SU-DHL-6 (cell line): ENCODE measurements around the gene TMEM74B.

Source experiments
- H2AFZ ChIP-seq: fragments of 200-600 bp; sonication (generic); 2 replicates; pipeline ENCODE4 v1.6.1; 2014; ENCODE audit warnings: low read depth, mild to moderate bottlenecking, moderate library complexity, mixed read lengths, antibody characterized with exemption, low read length; ENCODE audit not compliant: severe bottlenecking
- H3F3A ChIP-seq: fragments of 200-600 bp; shearing (Covaris generic); 2 replicates; pipeline ENCODE4 v1.6.0; 2016; ENCODE audit warnings: antibody characterized with exemption, mild to moderate bottlenecking; ENCODE audit not compliant: insufficient read depth
- H3K27ac ChIP-seq: fragments of 200-600 bp; sonication (generic); 2 replicates; pipeline ENCODE4 v1.5.1; 2016; ENCODE audit warnings: low read depth, mild to moderate bottlenecking, low read length, moderate library complexity, mixed read lengths
- H3K27me3 ChIP-seq: fragments of 200-600 bp; sonication (generic), shearing (Covaris generic); 2 replicates; pipeline ENCODE4 v1.6.0; 2014; ENCODE audit warnings: mild to moderate bottlenecking, low read length
- H3K36me3 ChIP-seq: fragments of 200-600 bp; sonication (generic); 2 replicates; pipeline ENCODE4 v1.6.1; 2014; ENCODE audit warnings: mild to moderate bottlenecking, low read length, mixed read lengths
- H3K4me2 ChIP-seq: fragments of 300-600, 200-600 bp; shearing (Covaris generic), sonication (generic); 2 replicates; pipeline ENCODE4 v1.6.0; 2014; ENCODE audit warnings: low read length, low read depth, mild to moderate bottlenecking; ENCODE audit not compliant: poor library complexity, severe bottlenecking
- H3K4me3 ChIP-seq: fragments of 200-600 bp; sonication (generic); 2 replicates; pipeline ENCODE4 v1.5.1; 2014; ENCODE audit warnings: antibody characterized with exemption, low read length, mild to moderate bottlenecking, mixed read lengths; ENCODE audit not compliant: insufficient read depth, poor library complexity, severe bottlenecking
- H3K79me2 ChIP-seq: fragments of 200-600 bp; sonication (generic); 2 replicates; pipeline ENCODE4 v1.6.1; 2014; ENCODE audit warnings: mild to moderate bottlenecking, low read length, moderate library complexity; ENCODE audit not compliant: insufficient read depth
- H3K9ac ChIP-seq: fragments of 200-600 bp; sonication (generic); 2 replicates; pipeline ENCODE4 v1.7.0; 2014; ENCODE audit warnings: mild to moderate bottlenecking, low read length
- H3K9me2 ChIP-seq: fragments of 200-600 bp; sonication (generic); replicated peaks from 2 replicates; pipeline ENCODE4 v1.6.1; 2014; ENCODE audit warnings: low read length; ENCODE audit not compliant: insufficient read depth
- H3K9me3 ChIP-seq: fragments of 200-600 bp; sonication (generic); 2 replicates; pipeline ENCODE4 v1.6.1; 2014; ENCODE audit warnings: low read length, mixed read lengths; ENCODE audit not compliant: insufficient read depth
- H4K20me1 ChIP-seq: fragments of 200-600 bp; sonication (generic); 2 replicates; pipeline ENCODE4 v1.6.1; 2014; ENCODE audit warnings: low read depth, mild to moderate bottlenecking, antibody characterized with exemption, low read length, moderate library complexity, mixed read lengths
- CTCF ChIP-seq: fragments of 200-600 bp; sonication (generic); IDR thresholded peaks from one replicate; pipeline ENCODE4 v1.5.1; 2017; ENCODE audit warnings: antibody characterized with exemption, mild to moderate bottlenecking, low read length, moderate library complexity; ENCODE audit not compliant: insufficient read depth, poor library complexity, severe bottlenecking
- EZH2phosphoT487 ChIP-seq: fragments of 200-600 bp; sonication (generic), shearing (Covaris generic); conservative IDR thresholded peaks from 2 replicates; pipeline ENCODE4 v1.6.1; 2018; ENCODE audit warnings: mild to moderate bottlenecking, antibody characterized with exemption, low read length, moderate library complexity, mixed read lengths

The TMEM74B gene

GRCh38 chr20:1215386-1216170 lies 30.8 kb upstream of the TMEM74B start:
- H3K9me2 ChIP-seq, result no peaks in the 10 kb centered on the region
- no peak overlapping the region for H2AFZ ChIP-seq
- no peaks in the 10 kb centered on the region for H4K20me1 ChIP-seq
- no peaks in the 10 kb centered on the region for H3K27me3 ChIP-seq
- TF ChIP-seq EZH2phosphoT487 (no peak), CTCF (no peak)
- no peaks in the 10 kb centered on the region for H3K9me3 ChIP-seq
- H3F3A ChIP-seq, result no peaks in the 10 kb centered on the region
- no peak overlapping the region for H3K4me2 ChIP-seq
- no peak overlapping the region for H3K27ac ChIP-seq
- no peaks in the 10 kb centered on the region for H3K79me2 ChIP-seq
- no peak overlapping the region for H3K9ac ChIP-seq
- H3K4me3 ChIP-seq, result no peak overlapping the region
- H3K36me3 ChIP-seq, result no peaks in the 10 kb centered on the region

GRCh38 chr20:1214838-1215261 lies 30.1 kb upstream of the TMEM74B start:
- H3K36me3 ChIP-seq, result no peaks in the 10 kb centered on the region
- H3K27me3 ChIP-seq, result no peaks in the 10 kb centered on the region
- H3K9me3 ChIP-seq, result no peaks in the 10 kb centered on the region
- H3K9me2 ChIP-seq, result no peaks in the 10 kb centered on the region
- H3K27ac ChIP-seq, result no peak overlapping the region
- H3F3A ChIP-seq, result no peaks in the 10 kb centered on the region
- no peak overlapping the region for H3K9ac ChIP-seq
- no peak overlapping the region for H3K4me2 ChIP-seq
- no peak overlapping the region for H3K4me3 ChIP-seq
- H3K79me2 ChIP-seq, result no peaks in the 10 kb centered on the region
- TF ChIP-seq EZH2phosphoT487 (no peak), CTCF (no peak)
- H2AFZ ChIP-seq, result no peak overlapping the region
- H4K20me1 ChIP-seq, result no peaks in the 10 kb centered on the region

- H3K27me3 ChIP-seq, result no peaks in the 10 kb centered on the region
Measured at GRCh38 chr20:1212607-1213396, 28.0 kb upstream of the TMEM74B start.

More at GRCh38 chr20:1212607-1213396, 28.0 kb upstream of the TMEM74B start:
- TF ChIP-seq CTCF (peak; percentile 58), EZH2phosphoT487 (no peak)
- Histone ChIP-seq H3F3A (no peaks in the 10 kb centered on the region), H3K9me3 (no peaks in the 10 kb centered on the region), H3K4me3 (no peak overlapping the region), H3K27ac (no peak overlapping the region), H2AFZ (no peak overlapping the region), H3K9me2 (no peaks in the 10 kb centered on the region), H3K9ac (no peak overlapping the region), H3K4me2 (no peak overlapping the region), H4K20me1 (no peaks in the 10 kb centered on the region), H3K79me2 (no peaks in the 10 kb centered on the region), H3K36me3 (no peaks in the 10 kb centered on the region)
